ENCODE measurements around the gene WDR1. TPM values are rescaled to one million over a fixed set of nuclear protein-coding genes. Genes with fewer than 3 reads are reported as not detected.

The WDR1 gene
- total RNA-seq, 2 donors from 2014 or later: 222 to 345 TPM

DNA sequence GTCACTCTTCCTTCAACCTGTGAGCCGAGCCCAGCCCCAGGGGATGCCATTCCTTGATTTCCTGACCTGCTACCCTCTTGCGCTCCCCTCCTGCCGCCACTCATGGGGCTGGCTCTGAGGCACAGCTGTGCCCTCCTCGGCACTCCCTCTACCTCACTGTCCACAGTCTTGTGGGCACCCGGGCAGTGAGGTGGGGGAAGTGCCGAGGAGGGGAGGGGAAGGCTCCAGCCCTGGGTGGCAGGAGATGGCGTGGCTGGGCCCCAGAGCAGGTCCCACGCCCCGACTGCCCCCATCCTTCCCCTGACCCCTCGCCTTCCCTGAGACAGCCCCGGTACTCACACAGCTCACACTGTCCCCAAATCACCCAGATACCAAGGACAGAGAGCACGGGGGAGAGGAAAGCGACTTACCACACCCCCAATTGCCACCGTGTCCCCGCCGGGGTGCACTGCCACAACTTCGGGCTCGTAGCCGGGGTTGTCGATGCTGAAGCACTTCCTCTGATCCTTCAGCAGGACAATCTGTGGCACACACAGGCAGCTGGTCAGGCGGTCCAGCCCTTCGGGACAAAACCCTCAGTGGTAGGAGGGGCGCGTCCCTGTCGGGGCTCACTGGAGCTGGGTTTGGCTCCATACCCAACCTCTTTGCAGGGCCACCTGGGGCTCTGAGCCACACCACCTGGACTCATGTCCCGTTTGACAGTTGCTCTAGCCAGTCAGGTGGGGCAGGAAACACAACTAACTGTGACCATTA lies 37.9 kb downstream of the WDR1 start:
- Mint-ChIP-seq H3K4me3 (no peak overlapping the region), H3K4me1 (no peaks in the 10 kb centered on the region), H3K36me3 (ENCODE audit: low read depth) (peaks cover 86% of the 10 kb centered on the region), H3K27me3 (ENCODE audit: insufficient read depth) (no peaks in the 10 kb centered on the region), H3K27ac (peak overlapping the region; percentile 74), H3K9me3 (no peaks in the 10 kb centered on the region)
- no peaks in the 10 kb centered on the region for H3K27me3 ChIP-seq (ENCODE audit: control insufficient read depth, insufficient read depth, low read length, poor library complexity, severe bottlenecking)
- no peak overlapping the region for H3K4me3 ChIP-seq (ENCODE audit: low read length)
- H3K9ac ChIP-seq (ENCODE audit: extremely low read depth, low read length, poor library complexity, severe bottlenecking): no peak overlapping the region
- DNase-seq: peak; percentile 39
- TF ChIP-seq, protein P1, sequence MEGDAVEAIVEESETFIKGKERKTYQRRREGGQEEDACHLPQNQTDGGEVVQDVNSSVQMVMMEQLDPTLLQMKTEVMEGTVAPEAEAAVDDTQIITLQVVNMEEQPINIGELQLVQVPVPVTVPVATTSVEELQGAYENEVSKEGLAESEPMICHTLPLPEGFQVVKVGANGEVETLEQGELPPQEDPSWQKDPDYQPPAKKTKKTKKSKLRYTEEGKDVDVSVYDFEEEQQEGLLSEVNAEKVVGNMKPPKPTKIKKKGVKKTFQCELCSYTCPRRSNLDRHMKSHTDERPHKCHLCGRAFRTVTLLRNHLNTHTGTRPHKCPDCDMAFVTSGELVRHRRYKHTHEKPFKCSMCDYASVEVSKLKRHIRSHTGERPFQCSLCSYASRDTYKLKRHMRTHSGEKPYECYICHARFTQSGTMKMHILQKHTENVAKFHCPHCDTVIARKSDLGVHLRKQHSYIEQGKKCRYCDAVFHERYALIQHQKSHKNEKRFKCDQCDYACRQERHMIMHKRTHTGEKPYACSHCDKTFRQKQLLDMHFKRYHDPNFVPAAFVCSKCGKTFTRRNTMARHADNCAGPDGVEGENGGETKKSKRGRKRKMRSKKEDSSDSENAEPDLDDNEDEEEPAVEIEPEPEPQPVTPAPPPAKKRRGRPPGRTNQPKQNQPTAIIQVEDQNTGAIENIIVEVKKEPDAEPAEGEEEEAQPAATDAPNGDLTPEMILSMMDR (conservative IDR thresholded peaks at IDR 0.05): no peak
- 91 to 98% methylated on average over 6 to 24 of the region's 26 CpGs for WGBS, 2 experiments (ENCODE audit: insufficient coverage in 1 of 2, insufficient read length in 1 of 2)
- H3K27ac ChIP-seq (ENCODE audit: low read depth, low read length): no peak overlapping the region
- no peaks in the 10 kb centered on the region for H3K4me1 ChIP-seq (ENCODE audit: control insufficient read depth, insufficient read depth, low read length)
- H3K36me3 ChIP-seq (ENCODE audit: control insufficient read depth, insufficient read depth, low read length): peaks cover 98% of the 10 kb centered on the region
- no peaks in the 10 kb centered on the region for H3K9me3 ChIP-seq (ENCODE audit: control insufficient read depth, low read length)

DNA sequence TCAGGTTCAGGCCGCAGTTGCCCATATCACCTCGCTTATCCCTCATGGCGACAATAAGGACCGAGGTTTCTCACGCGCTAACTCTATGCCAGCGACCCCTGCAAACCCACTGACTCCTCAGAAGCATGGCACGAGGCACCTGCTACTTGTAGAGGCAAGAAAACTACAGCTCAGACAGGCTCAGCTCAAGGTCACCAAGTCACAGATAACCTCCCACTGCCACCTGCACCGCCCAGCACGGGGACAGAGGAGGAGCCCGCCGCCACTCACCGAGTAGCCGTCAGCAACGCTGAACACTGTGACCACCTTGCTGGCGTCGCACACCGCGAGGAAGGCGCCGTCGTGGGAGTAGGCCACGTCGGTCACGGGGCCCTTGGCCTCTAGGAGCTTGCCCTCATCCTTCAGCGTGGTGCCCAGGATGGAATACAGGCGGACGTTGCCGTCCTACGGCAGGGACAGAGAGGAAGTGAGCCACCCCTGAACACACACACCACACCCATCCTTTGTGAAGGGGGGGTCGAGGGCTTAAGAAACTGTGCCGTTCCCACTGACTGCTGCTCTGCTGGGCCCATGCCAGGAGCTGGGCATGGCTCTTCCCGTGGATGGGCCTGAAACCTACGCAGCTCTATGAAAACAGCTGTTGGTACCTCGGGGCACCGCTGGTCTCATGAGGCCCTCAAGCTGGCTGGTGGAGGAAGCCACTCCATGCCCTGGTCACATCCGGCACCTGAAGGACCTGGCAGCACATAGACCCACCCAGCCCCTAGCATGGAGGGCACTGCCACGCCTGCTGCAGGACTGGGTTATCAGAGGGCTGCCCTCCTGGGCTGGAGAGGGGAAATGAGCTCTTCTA lies 38.9 kb downstream of the WDR1 start:
- Histone ChIP-seq H3K9me3 (ENCODE audit: control insufficient read depth, low read length) (no peaks in the 10 kb centered on the region), H3K27me3 (ENCODE audit: control insufficient read depth, insufficient read depth, low read length, poor library complexity, severe bottlenecking) (no peaks in the 10 kb centered on the region), H3K4me3 (ENCODE audit: low read length) (no peak overlapping the region), H3K27ac (ENCODE audit: low read depth, low read length) (no peak overlapping the region), H3K36me3 (ENCODE audit: control insufficient read depth, insufficient read depth, low read length) (peaks cover 98% of the 10 kb centered on the region), H3K4me1 (ENCODE audit: control insufficient read depth, insufficient read depth, low read length) (no peaks in the 10 kb centered on the region), H3K9ac (ENCODE audit: extremely low read depth, low read length, poor library complexity, severe bottlenecking) (no peak overlapping the region)
- peak; percentile 49 for DNase-seq
- TF ChIP-seq, protein P1 (conservative IDR thresholded peaks at IDR 0.05): no peak
- Mint-ChIP-seq H3K36me3 (ENCODE audit: low read depth) (peaks cover 83% of the 10 kb centered on the region), H3K27ac (peak overlapping the region; percentile 74), H3K9me3 (no peaks in the 10 kb centered on the region), H3K4me3 (no peak overlapping the region), H3K4me1 (no peaks in the 10 kb centered on the region), H3K27me3 (ENCODE audit: insufficient read depth) (no peaks in the 10 kb centered on the region)
- WGBS, 2 experiments (ENCODE audit: insufficient coverage in 1 of 2, insufficient read length in 1 of 2): 96 to 98% methylated on average over 24 to 38 of the region's 38 CpGs

DNA sequence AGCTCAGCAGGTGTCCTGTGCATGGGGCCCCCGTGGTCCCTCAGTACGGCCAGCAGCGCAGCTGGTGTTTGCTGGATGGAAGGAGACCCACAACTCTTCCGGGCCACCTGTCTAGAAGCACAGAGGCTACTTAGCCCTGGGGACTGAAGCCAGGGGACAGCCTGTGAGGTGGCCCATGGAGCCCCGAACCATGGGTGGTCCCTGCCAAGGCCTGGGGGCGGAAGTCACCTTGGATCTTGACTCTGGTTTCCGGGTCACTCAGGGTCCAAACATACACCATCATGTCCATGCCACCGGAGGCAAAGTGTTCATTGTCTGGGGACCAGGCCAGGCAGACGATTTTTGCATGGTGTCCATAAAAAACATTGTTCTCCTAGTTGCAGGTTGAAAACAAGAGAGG lies 39.5 kb downstream of the WDR1 start:
- H3K4me3 Mint-ChIP-seq: no peak overlapping the region
- WGBS, 2 experiments (ENCODE audit: insufficient coverage in 1 of 2, insufficient read length in 1 of 2): 84 to 88% methylated on average over 6 to 9 of the region's 9 CpGs
- no peak overlapping the region for H3K4me3 ChIP-seq (ENCODE audit: low read length)

More for the DNA sequence above, 39.5 kb downstream of the WDR1 start:
- Histone ChIP-seq H3K9ac (ENCODE audit: extremely low read depth, low read length, poor library complexity, severe bottlenecking) (no peak overlapping the region), H3K27ac (ENCODE audit: low read depth, low read length) (no peak overlapping the region), H3K9me3 (ENCODE audit: control insufficient read depth, low read length) (no peaks in the 10 kb centered on the region), H3K4me1 (ENCODE audit: control insufficient read depth, insufficient read depth, low read length) (no peaks in the 10 kb centered on the region), H3K36me3 (ENCODE audit: control insufficient read depth, insufficient read depth, low read length) (peaks cover 98% of the 10 kb centered on the region), H3K27me3 (ENCODE audit: control insufficient read depth, insufficient read depth, low read length, poor library complexity, severe bottlenecking) (no peaks in the 10 kb centered on the region)
- Mint-ChIP-seq H3K27me3 (ENCODE audit: insufficient read depth) (no peaks in the 10 kb centered on the region), H3K4me1 (no peaks in the 10 kb centered on the region), H3K27ac (no peak overlapping the region), H3K36me3 (ENCODE audit: low read depth) (peaks cover 82% of the 10 kb centered on the region), H3K9me3 (no peaks in the 10 kb centered on the region)
- peak; percentile 40 for DNase-seq
- TF ChIP-seq, protein P1 (conservative IDR thresholded peaks at IDR 0.05): no peak
